Endodermal cell (in vitro differentiated cells): ENCODE data around the gene CPEB2. TPM values are rescaled to one million over a fixed set of nuclear protein-coding genes. Genes with fewer than 3 reads are reported as not detected.

Source experiments
- DNase-seq: peaks from one replicate; pipeline ENCODE4 v3.0.0-alpha.2; 2017
- H3K27ac ChIP-seq: 2 replicates; pipeline ENCODE4 v1.5.1; 2013; ENCODE audit warnings: mild to moderate bottlenecking, low read depth, low read length, moderate library complexity
- H3K27me3 ChIP-seq: 2 replicates; pipeline ENCODE4 v1.6.1; 2013; ENCODE audit warnings: mild to moderate bottlenecking, low read length, moderate library complexity; ENCODE audit not compliant: insufficient read depth, control insufficient read depth, poor library complexity, severe bottlenecking
- H3K36me3 ChIP-seq: 2 replicates; pipeline ENCODE4 v1.7.0; 2013; ENCODE audit warnings: mild to moderate bottlenecking, low read length, moderate library complexity; ENCODE audit not compliant: control insufficient read depth, insufficient read depth
- H3K4me1 ChIP-seq: one replicate; pipeline ENCODE4 v1.7.0; 2013; ENCODE audit warnings: low read length; ENCODE audit not compliant: control insufficient read depth, insufficient read depth
- H3K4me3 ChIP-seq: 2 replicates; pipeline ENCODE4 v1.5.1; 2013; ENCODE audit warnings: mild to moderate bottlenecking, low read length, moderate library complexity
- H3K9ac ChIP-seq: 2 replicates; pipeline ENCODE4 v1.6.1; 2013; ENCODE audit warnings: mild to moderate bottlenecking, low read length, moderate library complexity; ENCODE audit not compliant: poor library complexity, severe bottlenecking; ENCODE audit errors: extremely low read depth
- H3K9me3 ChIP-seq: 2 replicates; pipeline ENCODE4 v1.6.1; 2013; ENCODE audit warnings: mild to moderate bottlenecking, low read length, moderate library complexity; ENCODE audit not compliant: control insufficient read depth
- H3K27ac Mint-ChIP-seq: 2 replicates; pipeline ENCODE4 v1.8.0; 2020; ENCODE audit warnings: mixed read lengths
- H3K27me3 Mint-ChIP-seq: 2 replicates; pipeline ENCODE4 v1.8.0; 2021; ENCODE audit warnings: mild to moderate bottlenecking, mixed read lengths; ENCODE audit not compliant: insufficient read depth
- H3K36me3 Mint-ChIP-seq: 2 replicates; pipeline ENCODE4 v1.8.0; 2020; ENCODE audit warnings: low read depth, mixed read lengths
- H3K4me1 Mint-ChIP-seq: 2 replicates; pipeline ENCODE4 v1.8.0; 2020; ENCODE audit warnings: mixed read lengths
- H3K4me3 Mint-ChIP-seq: 2 replicates; pipeline ENCODE4 v1.8.0; 2020; ENCODE audit warnings: mild to moderate bottlenecking, moderate library complexity, mixed read lengths
- H3K9me3 Mint-ChIP-seq: 2 replicates; pipeline ENCODE4 v1.8.0; 2020; ENCODE audit warnings: mild to moderate bottlenecking, mixed read lengths
- WGBS, 2 experiments: methylation state at CpG; one replicate each; pipeline versions ENCODE4 v1.1.5 to v1.1.7; 2013; ENCODE audit warnings: missing lambda C conversion rate in 2 of 2, mixed read lengths in 1 of 2; ENCODE audit not compliant: insufficient coverage in 1 of 2, insufficient read length in 1 of 2; 5-methylcytosine and 5-hydroxymethylcytosine counted together
- total RNA-seq, 2 donors: library from RNA; stranded (reverse); fragmentation: NEBNext Ultra II Directional in 1 of 2; extraction: Animal tissue kit (Norgen Biotek cat#: 25700) in 1 of 2; gene quantifications; 2 replicates in 1 of 2; 3 replicates in 1 of 2; pipeline ENCODE4 v1.2.1, GENCODE V29; 2021
- TF ChIP-seq, protein P1 (sequence below): fragments of 200-600 bp; sonication (generic); conservative IDR thresholded peaks from 2 replicates; pipeline ENCODE4 v1.5.0; 2021; ENCODE audit warnings: antibody characterized with exemption, mild to moderate bottlenecking

The CPEB2 gene
- total RNA-seq, 2 donors from 2014 or later: 4.8 to 8.6 TPM

DNA sequence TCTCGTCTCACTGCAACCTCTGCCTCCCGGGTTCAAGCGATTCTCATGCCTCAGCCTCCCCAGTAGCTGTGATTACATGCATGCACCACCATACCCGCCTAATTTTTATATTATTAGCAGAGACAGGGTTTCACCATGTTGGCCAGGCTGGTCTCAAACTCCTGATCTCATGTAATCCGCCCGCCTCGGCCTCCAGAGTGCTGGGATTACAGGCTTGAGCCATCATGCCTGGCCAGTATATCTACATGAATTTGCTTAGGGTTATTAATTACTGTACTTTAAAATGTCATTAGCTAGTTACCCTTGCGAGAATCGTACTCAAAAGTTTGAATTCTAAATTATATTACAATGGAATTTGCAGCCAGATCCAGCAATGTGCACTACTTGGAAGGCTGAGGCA, 8.9 kb downstream of the CPEB2 start:
- no peak overlapping the region for H3K27ac ChIP-seq
- H3K9me3 ChIP-seq: no peaks in the 10 kb centered on the region
- H3K27ac Mint-ChIP-seq: no peak overlapping the region
- TF ChIP-seq, protein P1, sequence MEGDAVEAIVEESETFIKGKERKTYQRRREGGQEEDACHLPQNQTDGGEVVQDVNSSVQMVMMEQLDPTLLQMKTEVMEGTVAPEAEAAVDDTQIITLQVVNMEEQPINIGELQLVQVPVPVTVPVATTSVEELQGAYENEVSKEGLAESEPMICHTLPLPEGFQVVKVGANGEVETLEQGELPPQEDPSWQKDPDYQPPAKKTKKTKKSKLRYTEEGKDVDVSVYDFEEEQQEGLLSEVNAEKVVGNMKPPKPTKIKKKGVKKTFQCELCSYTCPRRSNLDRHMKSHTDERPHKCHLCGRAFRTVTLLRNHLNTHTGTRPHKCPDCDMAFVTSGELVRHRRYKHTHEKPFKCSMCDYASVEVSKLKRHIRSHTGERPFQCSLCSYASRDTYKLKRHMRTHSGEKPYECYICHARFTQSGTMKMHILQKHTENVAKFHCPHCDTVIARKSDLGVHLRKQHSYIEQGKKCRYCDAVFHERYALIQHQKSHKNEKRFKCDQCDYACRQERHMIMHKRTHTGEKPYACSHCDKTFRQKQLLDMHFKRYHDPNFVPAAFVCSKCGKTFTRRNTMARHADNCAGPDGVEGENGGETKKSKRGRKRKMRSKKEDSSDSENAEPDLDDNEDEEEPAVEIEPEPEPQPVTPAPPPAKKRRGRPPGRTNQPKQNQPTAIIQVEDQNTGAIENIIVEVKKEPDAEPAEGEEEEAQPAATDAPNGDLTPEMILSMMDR: no peak
- peaks cover 26% of the 10 kb centered on the region for H3K36me3 Mint-ChIP-seq
- H3K27me3 Mint-ChIP-seq: peaks cover 3% of the 10 kb centered on the region
- peaks cover 11% of the 10 kb centered on the region for H3K4me1 Mint-ChIP-seq
- H3K9ac ChIP-seq: no peak overlapping the region
- WGBS, 2 experiments: 82 to 94% methylated on average over 4 to 9 of the region's 9 CpGs
- H3K4me1 ChIP-seq: no peaks in the 10 kb centered on the region
- H3K9me3 Mint-ChIP-seq: no peaks in the 10 kb centered on the region
- peaks cover 5% of the 10 kb centered on the region for H3K27me3 ChIP-seq
- H3K36me3 ChIP-seq: peaks cover 38% of the 10 kb centered on the region
- no peak overlapping the region for H3K4me3 ChIP-seq
- DNase-seq: no peak
- H3K4me3 Mint-ChIP-seq: no peak overlapping the region

GRCh38 chr4:15012017-15012788, 9.9 kb downstream of the CPEB2 start:
- Histone ChIP-seq H3K9ac (no peak overlapping the region), H3K9me3 (no peaks in the 10 kb centered on the region), H3K4me3 (no peak overlapping the region), H3K27me3 (no peaks in the 10 kb centered on the region), H3K4me1 (no peaks in the 10 kb centered on the region), H3K36me3 (peaks cover 42% of the 10 kb centered on the region), H3K27ac (no peak overlapping the region)
- no peaks in the 10 kb centered on the region for H3K9me3 Mint-ChIP-seq
- peaks cover 25% of the 10 kb centered on the region for H3K36me3 Mint-ChIP-seq
- TF ChIP-seq, protein P1: no peak
- DNase-seq: no peak
- H3K27me3 Mint-ChIP-seq: no peaks in the 10 kb centered on the region
- peaks cover 10% of the 10 kb centered on the region for H3K4me1 Mint-ChIP-seq
- H3K4me3 Mint-ChIP-seq: no peak overlapping the region
- 94% methylated on average over 2 of the region's 3 CpGs; no CpG with 5 or more reads in 1 of the 2 experiments for WGBS, 2 experiments
- no peak overlapping the region for H3K27ac Mint-ChIP-seq

DNA sequence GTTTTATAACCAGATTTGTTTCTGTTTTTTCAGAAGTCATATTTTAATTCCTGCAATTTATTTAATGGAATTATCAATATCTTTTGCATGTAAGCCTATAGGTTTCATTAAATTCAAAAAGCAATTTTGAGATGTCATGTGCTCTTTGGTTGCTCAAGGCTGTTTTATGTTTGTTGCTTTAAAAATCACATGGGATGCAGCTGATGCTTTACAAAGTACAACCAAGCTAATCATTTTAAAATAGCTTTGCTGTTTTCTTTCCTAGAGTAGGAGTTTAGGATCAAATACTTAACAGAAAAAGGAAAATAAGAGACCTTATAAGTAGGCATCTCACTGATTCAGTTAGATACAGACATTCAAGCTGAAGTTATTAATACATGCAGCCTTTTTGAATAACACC, 11.3 kb downstream of the CPEB2 start:
- H3K4me1 Mint-ChIP-seq: peaks cover 7% of the 10 kb centered on the region
- no peak overlapping the region for H3K4me3 Mint-ChIP-seq
- H3K27ac Mint-ChIP-seq: no peak overlapping the region
- Histone ChIP-seq H3K4me3 (no peak overlapping the region), H3K27me3 (no peaks in the 10 kb centered on the region), H3K4me1 (no peaks in the 10 kb centered on the region), H3K9ac (no peak overlapping the region), H3K27ac (no peak overlapping the region), H3K36me3 (peaks cover 41% of the 10 kb centered on the region), H3K9me3 (no peaks in the 10 kb centered on the region)
- TF ChIP-seq, protein P1: no peak
- H3K36me3 Mint-ChIP-seq: peaks cover 22% of the 10 kb centered on the region
- no peaks in the 10 kb centered on the region for H3K27me3 Mint-ChIP-seq
- no peaks in the 10 kb centered on the region for H3K9me3 Mint-ChIP-seq
- no peak for DNase-seq
